Endometrial microvascular endothelial cells (primary cell): Measurements from ENCODE around the gene TSPAN31. TPM values are rescaled to one million over a fixed set of nuclear protein-coding genes. Genes with fewer than 3 reads are reported as not detected.
"Not testable (repeated sequence)": the region's sequence is repeated elsewhere in the genome, so short reads cannot be mapped to it uniquely, and the experiment has no call there.

ENCODE experiments used
- in situ Hi-C: cut with HindIII; loops from 2 replicates; pipeline ENCODE4 v1.10.0; 2017; ENCODE audit warnings: low sequenced_read_pairs, low pct_unique_long_range_greater_than_20kb; ENCODE audit errors: inconsistent ontology term
- total RNA-seq: library from RNA; depleted of rRNA; stranded (reverse); fragments of >200 nt; gene quantifications from one replicate; pipeline ENCODE4 v1.2.3, GENCODE V29; 2015; ENCODE audit errors: inconsistent ontology term

Gene TSPAN31
- total RNA-seq, 1 donor from 2014 or later, result 37.3 TPM

- in situ Hi-C loops, result no loop called here
Observed at GRCh38 chr12:57760347-57760982, 15.6 kb downstream of the TSPAN31 start.

GRCh38 chr12:57761391-57761998, 16.7 kb downstream of the TSPAN31 start:
- in situ Hi-C loops, result no loop called here

- in situ Hi-C loops, result no loop called here
Observed at GRCh38 chr12:57762463-57762862, 17.6 kb downstream of the TSPAN31 start.

DNA sequence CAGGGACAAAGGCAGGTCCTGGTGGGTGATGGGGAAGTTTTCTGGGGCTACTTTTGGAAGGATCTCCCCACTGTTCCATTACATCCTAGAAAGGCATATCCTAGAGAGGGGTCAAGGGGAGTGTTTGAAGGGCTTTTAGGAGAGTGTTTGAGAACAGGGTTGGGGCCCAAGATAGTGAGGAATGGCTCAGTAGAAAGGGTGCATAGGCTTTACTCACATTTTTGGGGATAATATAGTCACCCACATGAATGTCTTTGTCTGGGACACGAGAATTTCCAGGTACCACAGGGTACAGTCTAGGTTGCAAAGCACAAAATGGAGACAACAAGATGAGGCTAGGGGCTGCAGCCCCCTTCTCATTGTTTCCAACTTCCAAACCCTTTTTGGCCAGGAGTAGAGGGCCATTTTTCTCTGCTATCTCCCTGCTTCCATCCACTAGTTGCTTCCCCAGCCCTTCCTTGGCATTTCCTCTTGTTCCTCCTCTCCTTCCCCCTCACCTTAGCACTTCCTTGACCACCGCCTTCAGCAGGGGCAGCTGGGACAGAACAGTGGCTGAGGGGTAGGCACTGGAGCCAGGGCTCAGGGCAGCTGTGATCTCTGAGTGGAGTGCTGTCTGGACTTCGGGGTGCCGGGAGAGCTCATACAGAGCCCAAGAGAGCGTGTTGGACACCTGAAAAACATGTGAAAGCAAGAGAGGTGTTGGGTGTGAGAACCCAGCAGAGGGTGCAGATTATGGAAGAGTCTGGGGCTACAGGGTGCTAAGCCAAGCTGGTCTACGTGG, 19.2 kb downstream of the TSPAN31 start:
- in situ Hi-C loops, result no loop called here

DNA sequence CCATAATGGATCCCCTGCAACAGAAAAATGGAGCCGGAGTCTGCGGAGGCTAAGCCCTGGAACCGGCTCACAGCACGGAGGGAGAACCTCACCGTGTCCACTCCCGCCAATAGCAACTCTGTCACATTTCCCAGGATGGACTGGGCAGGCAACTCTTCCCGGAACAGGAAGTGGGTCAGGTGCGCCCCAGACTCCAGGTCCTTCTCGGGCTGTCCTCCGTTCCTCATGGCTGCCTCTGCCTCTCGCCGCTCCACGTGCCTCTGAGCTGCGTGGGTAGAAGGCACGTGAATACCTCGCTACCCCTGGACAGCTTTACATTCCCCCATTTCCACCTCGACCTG, 19.8 kb downstream of the TSPAN31 start:
- in situ Hi-C loops, result no loop called here

DNA sequence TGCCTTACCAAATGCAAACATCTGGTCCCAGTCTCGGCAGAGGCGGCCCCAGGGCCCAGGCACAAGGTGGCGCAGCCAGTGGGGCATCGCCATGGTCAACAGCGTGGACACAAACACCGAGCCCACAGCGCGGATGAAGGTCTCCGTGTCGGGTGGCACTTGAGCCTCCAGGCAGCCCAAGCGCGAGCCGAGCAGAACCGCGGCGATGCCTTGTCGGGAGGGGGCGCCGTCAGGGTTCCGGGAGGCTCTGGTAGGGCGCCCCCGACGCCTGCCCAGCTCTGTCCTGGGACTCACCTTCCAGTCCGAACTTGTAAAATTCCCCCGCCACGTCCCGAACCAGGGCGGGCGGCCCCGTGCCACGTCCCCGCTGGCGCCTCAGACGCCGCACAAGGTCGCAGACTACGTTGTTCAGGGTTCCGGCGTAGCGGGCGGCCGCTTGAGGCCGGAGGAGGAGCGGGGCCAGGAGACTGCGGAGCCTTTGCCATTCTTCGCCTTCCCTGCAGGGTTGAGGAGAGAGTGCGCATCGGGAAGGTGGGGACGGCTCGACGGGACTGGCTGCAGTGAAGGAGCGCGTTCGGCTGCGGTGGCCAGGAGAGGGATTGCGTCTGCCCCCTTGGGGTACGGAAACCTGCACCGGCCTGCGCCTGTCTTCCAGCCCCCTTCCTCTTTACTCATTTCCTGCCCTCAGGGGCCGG, 20.3 kb downstream of the TSPAN31 start:
- in situ Hi-C loops, result no loop called here

DNA sequence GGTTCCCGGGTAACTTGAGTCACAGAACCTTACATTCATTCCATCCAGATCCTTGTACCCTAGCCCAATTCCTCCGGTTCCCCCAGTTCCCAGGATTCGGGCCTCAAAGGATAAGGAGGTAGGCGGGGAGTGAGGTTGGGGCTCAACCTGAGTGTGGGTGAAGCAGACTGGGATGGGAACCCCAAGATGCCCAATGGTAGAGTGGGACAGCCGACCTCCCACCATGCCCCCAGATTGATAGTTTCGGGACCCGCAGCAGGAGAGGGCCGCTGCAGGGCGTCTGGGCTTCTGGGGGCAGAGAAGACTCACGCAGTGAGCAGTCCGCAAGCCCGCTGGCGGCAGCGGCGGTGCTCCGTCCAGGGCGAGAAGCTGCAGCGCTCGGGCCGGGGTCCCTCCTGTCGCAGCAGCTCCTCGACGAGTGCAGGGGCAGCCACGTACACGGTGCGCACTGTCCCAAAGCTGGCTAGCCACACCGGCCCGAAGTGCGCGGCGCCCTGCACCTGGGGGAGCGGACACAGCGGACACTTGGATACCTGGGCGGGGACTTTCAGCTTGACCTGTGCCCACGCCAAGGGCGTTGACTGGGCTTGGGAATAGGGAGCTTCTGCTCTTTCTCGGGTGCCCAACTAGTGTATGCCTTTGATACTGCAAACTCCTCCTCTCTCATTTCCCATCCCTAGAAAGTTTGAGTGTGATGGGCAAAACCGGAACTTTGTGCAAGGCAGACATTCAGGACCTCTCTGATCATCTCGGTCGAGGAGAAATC, 21.0 kb downstream of the TSPAN31 start:
- in situ Hi-C loops, result no loop called here

- in situ Hi-C loops, result no loop called here
Observed at GRCh38 chr12:57766464-57767304, 21.8 kb downstream of the TSPAN31 start, which contains the start of gene CYP27B1. Gene CYP27B1, minus strand, starts transcription at chr12:57767078. Its CDS starts 37 bp downstream, at chr12:57767041.

- in situ Hi-C loops, result no loop called here
Observed at GRCh38 chr12:57767305-57767698, 22.5 kb downstream of the TSPAN31 start.

GRCh38 chr12:57767876-57768275, 23.0 kb downstream of the TSPAN31 start:
- in situ Hi-C loops, result no loop called here

GRCh38 chr12:57769594-57769993, 24.8 kb downstream of the TSPAN31 start:
- in situ Hi-C loops, result no loop called here

DNA sequence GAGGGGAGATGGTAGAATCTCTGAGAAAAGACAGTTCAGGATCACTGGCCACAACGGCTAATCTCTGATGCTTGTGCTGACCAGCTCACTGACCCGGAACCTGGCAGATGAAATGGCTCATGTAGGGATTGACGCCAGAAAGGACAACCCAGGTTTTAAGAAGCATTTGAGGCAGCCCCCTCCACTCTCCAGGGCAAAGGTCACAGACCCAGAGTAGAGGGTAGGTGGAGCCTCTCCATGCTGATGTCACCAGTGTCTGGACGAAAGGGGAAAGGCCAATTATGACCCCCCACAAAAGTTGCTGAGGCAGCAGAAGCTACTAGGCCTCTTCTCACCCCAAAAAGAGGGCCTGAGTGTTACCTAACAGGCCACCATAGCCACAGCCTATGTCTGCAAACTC, 25.9 kb downstream of the TSPAN31 start:
- in situ Hi-C loops, result no loop called here

- in situ Hi-C loops, result no loop called here
Observed at GRCh38 chr12:57771236-57771872, 26.5 kb downstream of the TSPAN31 start.

- in situ Hi-C loops, result no loop called here
Observed at GRCh38 chr12:57771873-57772428, 27.1 kb downstream of the TSPAN31 start, which contains the start of gene METTL1. Gene METTL1, minus strand, starts transcription at chr12:57772105. Its CDS starts 22 bp downstream, at chr12:57772083.

DNA sequence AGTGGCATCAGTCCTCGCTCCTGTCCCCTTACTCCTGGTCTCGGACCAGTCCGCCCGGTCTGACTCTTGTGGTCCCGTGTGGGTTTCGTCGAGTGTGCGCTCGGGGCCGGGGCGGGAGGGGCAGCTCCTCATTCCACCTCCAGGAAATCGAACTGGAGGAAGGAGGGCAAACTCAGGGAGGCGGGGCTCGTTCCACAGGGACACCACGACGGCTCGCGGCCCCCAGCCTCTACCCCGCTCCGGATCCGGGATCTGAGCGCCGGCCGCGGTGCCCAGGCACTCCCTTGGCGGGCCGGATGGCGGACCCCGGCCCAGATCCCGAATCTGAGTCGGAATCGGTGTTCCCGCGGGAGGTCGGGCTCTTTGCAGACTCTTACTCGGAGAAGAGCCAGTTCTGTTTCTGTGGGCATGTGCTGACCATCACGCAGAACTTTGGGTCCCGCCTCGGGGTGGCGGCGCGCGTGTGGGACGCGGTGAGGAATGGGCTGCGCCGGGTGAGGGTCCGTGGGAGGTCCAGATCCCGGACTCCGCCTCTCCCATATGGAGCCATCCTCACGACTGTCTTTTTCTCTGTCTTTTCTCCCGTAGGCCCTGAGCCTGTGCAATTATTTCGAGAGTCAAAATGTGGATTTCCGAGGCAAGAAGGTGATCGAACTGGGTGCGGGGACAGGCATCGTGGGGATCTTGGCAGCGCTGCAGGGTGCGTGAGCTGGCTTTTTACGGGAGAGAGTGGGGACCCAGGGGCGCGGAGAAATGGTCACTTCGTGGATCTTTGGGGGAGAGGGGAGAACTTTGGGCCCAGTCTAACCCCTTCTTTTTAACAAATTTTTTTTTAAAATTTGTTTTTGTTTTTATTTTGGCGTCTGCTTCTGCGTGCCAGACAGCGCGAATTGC, 27.8 kb downstream of the TSPAN31 start, which contains the start of gene EEF1AKMT3:
Gene EEF1AKMT3 (plus strand): TSS at position 186 of the 894 bp plus-strand sequence. CDS start 111 bp downstream, at position 297.
- in situ Hi-C loops, result no loop called here

- in situ Hi-C loops, result not testable (repeated sequence)
Observed at GRCh38 chr12:57774634-57775033, 29.8 kb downstream of the TSPAN31 start.
